H1 (cell line): ENCODE measurements around the gene SYPL1. TPM values are rescaled to one million over a fixed set of nuclear protein-coding genes. Genes with fewer than 3 reads are reported as not detected.

Experiments
- BRCA1 ChIP-seq: IDR thresholded peaks from 2 replicates; pipeline ENCODE4 v1.6.1; 2012; ENCODE audit warnings: low read depth, low read length, improper control_type of control experiment
- CBX5 ChIP-seq: fragments of 300-800, 300-1000 bp; sonication (generic); IDR thresholded peaks from 2 replicates; pipeline ENCODE4 v1.7.1; 2016; ENCODE audit warnings: antibody characterized with exemption, low read length, low read depth
- CBX8 ChIP-seq: fragments of 300-800, 300-1000 bp; sonication (generic); IDR thresholded peaks from 2 replicates; pipeline ENCODE4 v1.7.1; 2016; ENCODE audit warnings: low read depth, low read length, borderline replicate concordance
- CHD1 ChIP-seq: IDR thresholded peaks from 2 replicates; pipeline ENCODE4 v1.6.1; 2012; ENCODE audit warnings: low read depth, low read length, improper control_type of control experiment
- CTBP2 ChIP-seq: IDR thresholded peaks from 2 replicates; pipeline ENCODE4 v1.7.0; 2011; ENCODE audit warnings: borderline replicate concordance, mild to moderate bottlenecking, moderate library complexity, mixed read lengths, low read length; ENCODE audit not compliant: insufficient read depth, insufficient read length
- E2F6 ChIP-seq: IDR thresholded peaks from 2 replicates; pipeline ENCODE4 v1.6.1; 2012; ENCODE audit warnings: inconsistent platforms
- EGR1 ChIP-seq: IDR thresholded peaks from 2 replicates; pipeline ENCODE4 v1.6.1; 2011; ENCODE audit warnings: low read depth, low read length, borderline replicate concordance
- EP300 ChIP-seq, 2 experiments: IDR thresholded peaks; 1 replicate in 1 of 2; 2 replicates in 1 of 2; pipeline ENCODE4 v1.6.1; 2011 to 2012; ENCODE audit warnings: low read depth in 2 of 2, low read length in 2 of 2, mild to moderate bottlenecking in 2 of 2, borderline replicate concordance in 1 of 2, inconsistent platforms in 1 of 2, moderate library complexity in 1 of 2
- GTF2F1 ChIP-seq: IDR thresholded peaks from 2 replicates; pipeline ENCODE4 v1.6.1; 2012; ENCODE audit warnings: low read depth, low read length, improper control_type of control experiment, borderline replicate concordance
- HDAC2 ChIP-seq, 2 experiments: fragments of 300-600 bp in 1 of 2; sonication (generic) in 1 of 2; IDR thresholded peaks; 2 replicates each; pipeline ENCODE4 v1.6.1; 2011 to 2012; ENCODE audit warnings: low read depth in 2 of 2, low read length in 2 of 2, mild to moderate bottlenecking in 2 of 2, moderate library complexity in 2 of 2, borderline replicate concordance in 1 of 2, inconsistent platforms in 1 of 2
- JUN ChIP-seq: IDR thresholded peaks from 2 replicates; pipeline ENCODE4 v1.6.1; 2011; ENCODE audit warnings: low read depth, mild to moderate bottlenecking, improper control_type of control experiment, low read length
- JUND ChIP-seq: IDR thresholded peaks from 2 replicates; pipeline ENCODE4 v1.6.1; 2011; ENCODE audit warnings: mild to moderate bottlenecking, improper control_type of control experiment, low read length
- MAX ChIP-seq: IDR thresholded peaks from 2 replicates; pipeline ENCODE4 v1.6.1; 2012; ENCODE audit warnings: inconsistent platforms
- POLR2A ChIP-seq, 2 experiments: IDR thresholded peaks; 1 replicate in 1 of 2; 2 replicates in 1 of 2; pipeline ENCODE4 v1.6.1; 2011; ENCODE audit warnings: low read depth in 2 of 2, low read length in 2 of 2, mild to moderate bottlenecking in 2 of 2; ENCODE audit errors: control extremely low read depth in 1 of 2
- POLR2AphosphoS5 ChIP-seq: IDR thresholded peaks from 2 replicates; pipeline ENCODE4 v1.6.1; 2011; ENCODE audit warnings: low read depth, low read length
- RAD21 ChIP-seq, 2 experiments: IDR thresholded peaks in 1 of 2; conservative IDR thresholded peaks in 1 of 2; 2 replicates each; pipeline ENCODE4 v1.6.1; 2011; ENCODE audit warnings: low read depth in 2 of 2, low read length in 2 of 2, improper control_type of control experiment in 1 of 2, inconsistent platforms in 1 of 2, mild to moderate bottlenecking in 1 of 2, moderate library complexity in 1 of 2
- RBBP5 ChIP-seq: IDR thresholded peaks from 2 replicates; pipeline ENCODE4 v1.7.1; 2012; ENCODE audit warnings: low read depth, mild to moderate bottlenecking, inconsistent platforms, low read length, moderate library complexity, borderline replicate concordance
- RFX5 ChIP-seq: IDR thresholded peaks from 2 replicates; pipeline ENCODE4 v1.6.1; 2011; ENCODE audit warnings: low read depth, low read length, improper control_type of control experiment, borderline replicate concordance
- RXRA ChIP-seq: IDR thresholded peaks from 2 replicates; pipeline ENCODE4 v1.6.1; 2011; ENCODE audit warnings: low read depth, mild to moderate bottlenecking, low read length, moderate library complexity; ENCODE audit not compliant: insufficient read depth
- SAP30 ChIP-seq: fragments of 300-600 bp; sonication (generic); IDR thresholded peaks from 2 replicates; pipeline ENCODE4 v1.7.1; 2012; ENCODE audit warnings: low read length, moderate library complexity, mild to moderate bottlenecking, inconsistent platforms; ENCODE audit not compliant: insufficient read depth, insufficient replicate concordance
- SIRT6 ChIP-seq: IDR thresholded peaks from one replicate; pipeline ENCODE4 v1.7.1; 2012; ENCODE audit warnings: low read length, inconsistent platforms
- SP2 ChIP-seq: IDR thresholded peaks from 2 replicates; pipeline ENCODE4 v1.6.1; 2012; ENCODE audit warnings: mild to moderate bottlenecking, low read length, inconsistent platforms
- TAF1 ChIP-seq: IDR thresholded peaks from 2 replicates; pipeline ENCODE4 v1.6.1; 2011; ENCODE audit warnings: mild to moderate bottlenecking, low read depth, low read length
- TCF12 ChIP-seq: IDR thresholded peaks from 2 replicates; pipeline ENCODE4 v1.6.1; 2011; ENCODE audit warnings: low read depth, mild to moderate bottlenecking, low read length
- TEAD4 ChIP-seq: IDR thresholded peaks from 2 replicates; pipeline ENCODE4 v1.6.1; 2012; ENCODE audit warnings: low read depth, low read length, inconsistent platforms, mixed read lengths
- YY1 ChIP-seq: IDR thresholded peaks from 2 replicates; pipeline ENCODE4 v1.6.1; 2011; ENCODE audit warnings: low read depth, mild to moderate bottlenecking, low read length
- polyA plus RNA-seq, 7 experiments: library from polyadenylated mRNA; depleted of rRNA in 3 of 7; stranded (reverse) in 5 of 7; unstranded in 2 of 7; fragments of >200 nt in 5 of 7; fragments of 200-250 nt in 2 of 7; gene quantifications; 1 replicate in 5 of 7; 2 replicates in 1 of 7; 4 replicates in 1 of 7; pipeline versions ENCODE4 v1.2.1 to v1.2.3, GENCODE V29; 2011 to 2013; ENCODE audit warnings: missing spikeins in 2 of 7, mixed read lengths in 2 of 7
- total RNA-seq: library from RNA; stranded (reverse); fragmentation: NEBNext Ultra II Directional; extraction: Animal tissue kit (Norgen Biotek cat#: 25700); gene quantifications from 2 replicates; pipeline ENCODE4 v1.2.1, GENCODE V29; 2021

Gene SYPL1
- total and polyA plus RNA-seq, 2 of the 8 experiments (the other 6 are each of a cell fraction or from before 2014, with no cell fraction given) = 44.9 to 57.7 TPM

GRCh38 chr7:106111655-106112117 lies 426 bp downstream of the SYPL1 start (continued):
- no peak for TF ChIP-seq TCF12
- no peak for TF ChIP-seq CBX8
- no peak for TF ChIP-seq MAX
- no peak; the same call in 1 of the 2 replicates for TF ChIP-seq RBBP5
- no peak for TF ChIP-seq E2F6
- TF ChIP-seq TAF1 = no peak
- no peak for TF ChIP-seq EGR1
- TF ChIP-seq YY1 = no peak
- TF ChIP-seq RAD21 (IDR thresholded peaks at IDR 0.05 in 1 of 2, conservative IDR thresholded peaks at IDR 0.05 in 1 of 2; ENCODE audit: low read depth in 2 of 2, low read length in 2 of 2) = no peak
- TF ChIP-seq EP300 (IDR thresholded peaks at IDR 0.05; ENCODE audit: borderline replicate concordance in 1 of 2, low read depth in 2 of 2, low read length in 2 of 2) = no peak
- no peak for TF ChIP-seq RFX5
- no peak for TF ChIP-seq SIRT6
- TF ChIP-seq TEAD4 = no peak
- no peak for TF ChIP-seq CBX5
- TF ChIP-seq POLR2AphosphoS5 = no peak
- TF ChIP-seq CTBP2 = no peak
- TF ChIP-seq CHD1 = no peak
- no peak for TF ChIP-seq BRCA1
- no peak for TF ChIP-seq JUND
- no peak for TF ChIP-seq JUN
- no peak for TF ChIP-seq SAP30
- no peak for TF ChIP-seq SP2
- no peak for TF ChIP-seq POLR2A (IDR thresholded peaks at IDR 0.05; ENCODE audit: control extremely low read depth in 1 of 2, low read depth in 2 of 2, low read length in 2 of 2)
- peak in 1 of 2 experiments; percentile 12; a peak in 1 of 4 replicates for TF ChIP-seq HDAC2 (IDR thresholded peaks at IDR 0.05; ENCODE audit: borderline replicate concordance in 1 of 2, low read depth in 2 of 2, low read length in 2 of 2)
- TF ChIP-seq GTF2F1 = no peak
- no peak for TF ChIP-seq RXRA
